ENCODE data around the gene SLC38A11.

DNA sequence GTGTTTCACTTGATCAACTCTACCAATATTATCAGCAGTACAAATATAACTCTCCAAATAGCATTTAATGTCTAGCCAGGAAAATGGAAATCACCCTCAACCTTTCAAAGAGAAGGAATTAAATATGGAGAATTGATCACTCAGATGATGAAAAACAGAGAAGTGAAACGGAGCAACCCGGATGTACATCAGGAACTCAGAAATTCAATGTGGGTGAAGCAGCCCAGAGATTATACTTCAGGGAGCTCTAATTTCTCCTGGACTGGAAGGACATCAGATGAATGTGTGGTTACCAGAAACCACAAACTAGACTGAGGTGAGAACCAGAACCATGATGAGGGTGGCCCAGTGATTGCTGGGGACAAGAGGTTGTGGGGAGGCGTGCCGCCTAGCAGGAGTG, 78.2 kb downstream of the SLC38A11 start:
- TF ChIP-seq, protein P1, sequence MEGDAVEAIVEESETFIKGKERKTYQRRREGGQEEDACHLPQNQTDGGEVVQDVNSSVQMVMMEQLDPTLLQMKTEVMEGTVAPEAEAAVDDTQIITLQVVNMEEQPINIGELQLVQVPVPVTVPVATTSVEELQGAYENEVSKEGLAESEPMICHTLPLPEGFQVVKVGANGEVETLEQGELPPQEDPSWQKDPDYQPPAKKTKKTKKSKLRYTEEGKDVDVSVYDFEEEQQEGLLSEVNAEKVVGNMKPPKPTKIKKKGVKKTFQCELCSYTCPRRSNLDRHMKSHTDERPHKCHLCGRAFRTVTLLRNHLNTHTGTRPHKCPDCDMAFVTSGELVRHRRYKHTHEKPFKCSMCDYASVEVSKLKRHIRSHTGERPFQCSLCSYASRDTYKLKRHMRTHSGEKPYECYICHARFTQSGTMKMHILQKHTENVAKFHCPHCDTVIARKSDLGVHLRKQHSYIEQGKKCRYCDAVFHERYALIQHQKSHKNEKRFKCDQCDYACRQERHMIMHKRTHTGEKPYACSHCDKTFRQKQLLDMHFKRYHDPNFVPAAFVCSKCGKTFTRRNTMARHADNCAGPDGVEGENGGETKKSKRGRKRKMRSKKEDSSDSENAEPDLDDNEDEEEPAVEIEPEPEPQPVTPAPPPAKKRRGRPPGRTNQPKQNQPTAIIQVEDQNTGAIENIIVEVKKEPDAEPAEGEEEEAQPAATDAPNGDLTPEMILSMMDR (IDR thresholded peaks at IDR 0.05), result no peak
- TF ChIP-seq POLR2AphosphoS5 (IDR thresholded peaks at IDR 0.05) (no peak), POLR2A (IDR thresholded peaks at IDR 0.05) (no peak)
